HG03354 (cell line): ENCODE data around the gene IMP3.

Experiments used
- ATAC-seq: cut with Tn5 transposase; IDR thresholded peaks from one replicate; pipeline ENCODE4 v1.9.1; 2021; ENCODE audit warnings: mild to moderate bottlenecking; ENCODE audit not compliant: unreplicated experiment, poor library complexity, severe bottlenecking

The IMP3 gene

DNA sequence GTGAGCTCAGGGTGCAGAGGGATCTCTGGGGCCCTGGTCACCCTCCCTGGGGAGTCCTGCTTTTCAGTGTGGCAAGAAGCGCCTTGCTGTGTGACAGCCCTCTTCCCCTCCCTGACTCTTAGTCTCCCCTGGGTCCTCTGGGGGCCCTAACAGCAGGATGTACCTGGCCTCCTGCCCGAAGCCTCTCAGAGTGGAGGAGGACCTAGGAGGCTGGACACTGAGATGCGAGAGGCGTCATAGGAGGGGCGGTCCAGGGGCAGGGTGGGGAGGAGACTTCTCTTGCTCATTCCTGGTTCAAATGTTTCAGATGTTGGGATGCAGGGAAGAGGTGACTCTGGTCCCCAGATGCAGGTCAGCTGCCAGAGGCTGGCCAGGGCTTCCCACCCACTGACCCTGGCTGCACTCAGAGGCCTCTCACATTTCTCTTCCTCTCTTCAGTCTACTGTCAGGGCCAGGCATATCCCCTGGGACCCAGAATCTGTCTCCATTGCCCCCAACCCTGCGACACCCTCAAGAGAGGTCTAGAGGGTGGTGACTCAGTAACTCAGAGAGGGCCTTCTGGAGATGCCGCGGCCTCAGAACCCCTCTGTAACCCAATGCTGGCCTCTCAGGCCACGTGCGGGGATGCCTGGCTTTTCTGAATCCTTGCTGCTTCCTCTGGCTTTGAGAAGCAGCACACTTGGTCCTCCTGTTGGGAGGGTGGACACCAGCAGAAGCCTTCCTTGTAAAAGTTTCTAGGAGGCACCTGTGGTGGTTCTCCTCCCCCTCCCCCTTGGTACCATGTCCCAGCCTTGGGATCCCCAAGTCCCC is 33.6 kb upstream of the IMP3 start:
- no peak for ATAC-seq

DNA sequence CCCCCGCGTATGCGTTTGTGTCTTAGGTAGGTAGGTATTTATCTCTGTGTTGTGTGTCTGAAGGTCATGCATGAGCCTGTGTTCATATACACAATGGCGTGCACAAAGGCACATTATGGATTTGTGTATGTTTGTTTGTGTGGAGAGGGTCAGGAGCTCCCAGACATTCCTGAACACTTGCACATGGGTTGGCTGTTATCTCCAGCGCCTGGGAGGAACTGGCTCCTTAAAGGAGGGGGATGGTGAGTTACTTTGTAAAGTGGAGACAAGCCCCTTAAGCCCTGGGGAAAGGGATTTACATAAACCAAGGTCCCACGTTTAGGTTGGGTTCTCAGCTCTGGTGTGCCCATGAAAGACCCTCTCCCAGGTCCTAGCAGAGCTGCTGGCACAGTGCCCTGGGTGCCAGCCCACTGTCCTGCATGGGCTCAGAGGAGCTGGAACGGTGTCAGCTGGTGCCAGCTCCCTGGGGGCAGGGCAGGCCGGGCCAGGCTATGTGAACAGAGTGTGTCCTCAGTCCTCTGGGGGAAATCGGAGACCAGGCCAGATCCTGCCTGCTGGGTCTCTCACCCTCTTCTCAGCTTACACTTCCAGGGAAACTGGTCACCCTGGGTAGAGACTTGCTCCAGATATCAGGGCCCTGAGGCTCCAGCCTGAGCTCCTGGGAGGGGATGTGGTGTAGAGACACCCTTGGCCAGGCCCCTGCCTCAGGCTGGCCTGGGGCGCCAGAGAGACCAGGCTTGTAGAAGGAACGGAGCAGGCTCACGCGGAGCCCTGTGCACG is 32.8 kb upstream of the IMP3 start:
- no peak for ATAC-seq

DNA sequence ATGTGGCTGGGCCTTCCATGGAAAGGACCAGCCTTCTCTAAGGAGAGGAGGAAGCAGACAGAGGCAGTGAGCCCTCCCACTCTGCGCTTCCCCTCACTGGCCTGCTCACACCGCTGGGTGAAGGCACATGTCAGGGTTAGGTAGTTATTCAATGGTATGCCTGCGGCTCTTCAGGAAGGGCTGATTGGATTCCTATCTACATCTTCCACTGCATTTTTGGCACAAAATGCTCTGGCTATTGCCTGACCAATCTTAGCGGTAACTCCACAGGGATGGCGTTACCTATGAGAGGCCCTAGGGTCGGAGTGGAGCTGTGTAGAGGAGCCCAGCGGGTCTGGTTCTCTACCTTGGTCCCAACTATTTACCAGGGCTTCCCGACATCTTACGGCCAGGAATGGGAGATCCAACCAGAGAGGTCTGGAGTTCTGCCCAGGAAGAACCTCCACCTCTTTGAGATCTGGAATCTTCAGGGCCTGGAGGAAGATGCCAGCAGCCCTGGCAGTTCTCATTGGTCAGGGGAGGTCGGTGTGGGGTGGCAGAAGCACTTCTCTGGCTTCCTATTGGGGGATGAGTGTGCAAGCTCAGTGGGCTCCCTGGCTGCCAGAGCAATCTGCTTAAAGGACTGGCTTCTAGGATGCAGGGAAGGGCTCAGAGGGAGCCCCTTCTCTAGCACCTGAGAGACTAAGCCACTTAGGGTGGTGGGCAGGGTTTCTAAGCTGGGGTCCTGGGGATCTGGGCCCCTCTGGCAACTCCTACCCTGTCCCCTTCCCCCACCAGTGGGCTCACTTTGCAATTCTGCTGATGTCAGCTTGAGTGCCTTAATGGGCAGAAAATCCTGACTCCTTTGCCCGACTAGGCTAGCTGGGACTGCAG is 31.9 kb upstream of the IMP3 start:
- ATAC-seq: no peak

- no peak for ATAC-seq
Measured at GRCh38 chr15:75669879-75670212, 29.8 kb upstream of the IMP3 start.

DNA sequence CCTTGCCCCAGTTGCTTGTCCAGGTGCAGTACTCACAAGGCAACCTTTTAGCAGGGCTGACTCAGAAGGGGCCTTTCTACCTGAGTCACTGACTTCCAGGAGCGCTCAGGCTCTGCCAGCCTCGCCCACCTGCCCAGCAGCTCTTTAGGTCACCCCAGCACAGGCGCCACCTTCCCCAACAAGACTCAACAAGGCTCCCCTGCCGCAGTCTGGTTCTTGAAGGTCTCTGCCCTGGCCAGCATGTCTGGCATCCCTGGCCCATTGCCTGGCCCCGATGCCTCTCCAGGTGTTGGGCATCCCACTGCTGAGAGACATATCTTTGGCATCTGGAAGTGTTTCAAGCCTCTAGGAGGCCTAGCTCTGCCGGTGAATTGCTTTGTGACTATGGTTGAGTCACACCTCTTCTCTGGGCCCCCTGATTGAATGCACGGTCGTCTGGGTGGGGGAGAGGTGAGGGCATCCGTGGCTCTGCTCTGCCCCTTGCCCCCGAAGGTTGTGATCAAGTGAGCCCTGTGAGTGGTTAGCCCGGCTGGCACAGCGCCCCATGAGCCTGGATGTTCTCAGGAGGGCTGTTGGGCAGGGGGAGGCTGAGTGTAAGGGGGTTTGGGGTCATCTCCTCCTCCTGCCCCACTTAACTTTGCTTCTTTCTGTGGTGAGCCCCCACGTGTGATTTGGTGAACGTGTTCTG is 29.3 kb upstream of the IMP3 start:
- ATAC-seq: no peak

- ATAC-seq: no peak
Measured at GRCh38 chr15:75666823-75667501, 26.9 kb upstream of the IMP3 start.

DNA sequence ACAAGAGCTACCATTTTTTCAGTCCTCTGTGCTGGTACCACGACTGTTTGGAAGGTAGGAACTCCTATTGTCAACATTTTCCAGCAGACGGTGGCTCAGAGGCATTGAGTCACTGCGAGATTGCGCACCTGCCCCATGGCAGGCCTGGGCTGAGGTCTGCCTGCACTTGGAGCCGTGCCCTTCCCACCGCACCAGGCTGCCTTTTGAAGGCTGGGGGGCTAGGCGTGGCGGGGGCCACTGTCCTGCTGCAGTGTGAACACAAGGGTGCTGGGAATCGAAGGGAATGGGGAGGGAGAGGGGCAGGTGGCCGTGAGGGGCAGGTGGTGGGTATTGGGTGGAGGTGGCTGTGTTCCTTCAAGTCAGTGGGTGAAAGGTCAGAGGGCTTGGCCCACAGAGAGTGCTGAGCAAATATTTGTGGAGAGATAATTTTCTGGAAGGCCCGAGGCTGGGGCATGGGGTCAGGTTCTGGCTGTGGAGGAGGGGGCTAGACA is 24.0 kb upstream of the IMP3 start:
- no peak for ATAC-seq

DNA sequence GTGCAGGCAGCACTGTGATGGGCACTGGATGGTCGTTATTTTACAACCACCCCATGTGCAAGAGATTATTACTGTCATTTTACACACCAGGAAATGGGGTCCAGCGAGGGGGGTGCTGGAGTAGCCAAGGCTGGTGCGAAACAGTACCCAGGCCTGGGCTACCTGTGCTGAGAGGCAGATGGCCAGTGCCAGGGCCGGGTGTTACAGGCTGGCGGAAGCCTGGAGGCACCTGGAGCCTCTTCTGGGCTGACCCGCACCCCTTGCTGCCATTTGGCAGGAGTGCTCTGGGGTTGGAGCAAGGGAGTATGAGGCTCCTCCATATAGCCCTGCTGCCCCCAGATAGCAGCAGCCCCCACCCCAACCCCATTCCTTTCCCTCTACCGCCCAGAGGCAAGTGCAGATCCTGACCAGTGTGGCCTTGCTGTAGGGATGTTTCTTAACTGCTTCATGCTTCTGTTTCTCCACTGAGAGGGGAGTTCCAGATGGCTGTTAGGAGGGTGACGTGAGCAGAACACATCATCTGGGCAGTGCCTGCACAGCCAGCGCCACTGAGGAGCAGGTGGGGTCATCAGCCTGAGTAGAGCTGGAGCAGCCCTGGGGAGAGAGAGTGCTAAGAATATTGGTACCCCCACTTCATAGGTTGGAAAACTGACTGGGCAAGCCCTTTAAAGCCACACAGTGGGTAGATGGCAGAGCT is 22.9 kb upstream of the IMP3 start:
- no peak for ATAC-seq

DNA sequence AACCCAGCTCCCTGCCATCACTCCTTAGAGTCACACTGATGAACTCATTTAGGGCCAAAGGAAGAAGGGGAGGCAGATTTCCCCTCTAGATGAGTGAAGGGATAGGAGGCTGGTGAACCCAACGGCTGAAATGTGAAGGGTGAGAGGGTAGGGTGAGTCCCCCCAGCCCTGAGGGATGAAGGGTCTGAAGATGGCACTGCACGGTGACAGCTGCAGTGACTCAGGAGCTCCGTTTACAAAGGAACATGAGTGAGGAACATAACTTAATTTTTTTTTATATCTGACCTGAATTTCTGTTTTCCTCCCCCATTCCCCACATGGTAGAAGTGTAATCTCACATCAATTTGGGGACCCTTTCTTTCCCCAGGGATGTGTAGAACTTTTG is 21.7 kb upstream of the IMP3 start:
- ATAC-seq: no peak

DNA sequence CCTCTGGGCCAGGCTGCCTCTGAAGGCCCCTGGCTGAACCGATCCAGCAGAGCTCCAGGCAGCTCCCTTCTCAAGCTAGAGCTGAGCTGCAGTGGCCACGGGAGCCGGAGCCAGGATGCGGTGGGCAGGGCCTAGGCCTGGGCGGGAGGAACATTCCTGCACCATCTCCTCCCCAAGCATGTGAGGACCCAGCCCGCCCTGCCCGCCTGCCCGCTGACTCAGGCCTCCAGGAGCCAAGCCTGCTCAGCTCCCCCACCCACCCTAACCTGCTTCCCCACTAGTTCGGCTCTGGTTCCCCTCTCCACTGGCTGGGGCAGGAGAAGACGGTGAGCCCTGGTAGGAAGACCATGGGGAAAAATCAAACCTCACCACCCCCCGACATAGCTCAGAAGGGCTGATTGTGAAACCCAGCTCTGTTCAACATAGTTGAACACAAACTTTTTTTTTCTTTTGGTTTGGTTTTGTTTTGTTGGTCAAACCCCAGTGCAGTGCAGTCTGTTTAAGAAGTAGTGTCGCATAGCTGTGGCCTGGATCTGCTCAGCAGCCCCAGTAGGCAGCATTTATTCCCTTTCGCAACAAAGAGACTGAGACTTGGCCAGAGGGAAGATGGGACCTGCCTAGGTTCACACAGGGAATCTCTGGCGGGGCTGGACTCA is 21.2 kb upstream of the IMP3 start:
- ATAC-seq: no peak

- no peak for ATAC-seq
Measured at GRCh38 chr15:75659928-75660645, 20.1 kb upstream of the IMP3 start.

- ATAC-seq: no peak
Measured at GRCh38 chr15:75659141-75659771, 19.2 kb upstream of the IMP3 start.

- no peak for ATAC-seq
Measured at GRCh38 chr15:75656813-75657212, 16.8 kb upstream of the IMP3 start.

DNA sequence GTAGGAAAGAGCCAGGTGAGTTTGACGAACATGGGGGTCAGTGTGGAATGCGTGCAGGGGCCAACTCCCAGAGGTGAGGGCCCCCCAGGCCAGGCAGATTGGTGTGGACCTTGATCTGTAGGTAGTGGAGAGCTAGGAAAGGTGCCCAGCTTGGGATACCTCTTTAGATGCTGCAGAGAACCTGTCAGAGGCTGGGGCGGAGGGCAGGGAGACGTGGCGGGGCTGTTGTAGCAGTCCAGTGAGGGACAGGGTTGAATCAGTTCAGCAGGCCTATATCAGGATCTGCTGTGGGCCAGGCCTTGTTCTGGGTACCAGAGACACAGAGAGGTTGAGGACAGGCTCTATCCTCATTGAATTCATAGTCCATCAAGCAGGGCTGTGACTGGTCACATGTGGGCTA is 16.3 kb upstream of the IMP3 start:
- ATAC-seq: no peak

GRCh38 chr15:75655931-75656330 is 15.9 kb upstream of the IMP3 start:
- ATAC-seq: no peak

DNA sequence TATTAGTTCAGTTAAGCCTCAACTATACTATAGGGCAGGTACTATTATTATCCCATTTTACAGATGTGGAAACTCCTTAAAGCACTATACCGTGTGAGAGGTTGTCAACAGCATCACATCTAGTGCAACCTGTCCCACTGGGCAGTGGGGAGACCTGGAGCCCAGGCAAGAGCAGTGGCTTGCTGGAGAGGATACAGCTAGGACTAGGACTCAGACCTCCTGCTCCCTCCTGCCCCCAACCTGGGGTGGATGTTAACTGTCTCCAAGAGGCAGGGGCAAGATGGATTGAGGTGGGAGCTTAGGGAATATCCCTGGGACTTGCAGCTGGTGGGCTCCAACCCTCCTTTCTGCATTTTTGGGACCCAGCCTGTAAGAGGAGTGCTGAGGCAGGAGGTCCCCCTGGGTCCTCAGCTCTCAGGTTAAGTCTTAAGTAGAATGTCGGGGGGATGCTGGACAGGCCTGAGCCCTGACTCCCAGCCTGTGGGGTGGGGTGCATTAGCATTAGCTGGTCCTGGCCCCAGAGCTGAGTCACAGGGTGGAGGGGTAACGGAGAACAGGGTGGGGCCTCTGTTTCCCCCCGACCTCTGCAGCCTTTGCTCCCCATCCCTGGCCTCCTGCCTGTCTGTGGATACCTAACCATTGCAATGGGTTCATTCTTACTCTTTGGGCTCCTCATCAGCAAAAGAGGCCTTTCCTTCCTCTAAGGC is 14.3 kb upstream of the IMP3 start:
- no peak for ATAC-seq
